MV-4-11 (cell line): Measurements from ENCODE around the gene SLC8A2.

Experiments used
- DNase-seq: peaks from one replicate; lab custom pipeline; 2025; lab: John Stamatoyannopoulos, UW

The SLC8A2 gene

GRCh38 chr19:47471733-47472457, at the start of gene SLC8A2:
SLC8A2 (minus strand) TSS chr19:47471893; CDS start chr19:47466403, 5,490 bp downstream.
- peak; percentile 76 for DNase-seq

GRCh38 chr19:47520839-47521238, 49.1 kb upstream of the SLC8A2 start:
- no peak for DNase-seq

- DNase-seq, result no peak
Observed at GRCh38 chr19:47520343-47520806, 48.7 kb upstream of the SLC8A2 start.

GRCh38 chr19:47518854-47519253, 47.2 kb upstream of the SLC8A2 start:
- DNase-seq, result no peak

- DNase-seq, result peak; percentile 84
Observed at GRCh38 chr19:47518139-47518538, 46.4 kb upstream of the SLC8A2 start.

GRCh38 chr19:47514869-47515588, 43.3 kb upstream of the SLC8A2 start, which contains the start of gene NAPA:
NAPA (minus strand) TSS chr19:47515063; CDS start chr19:47514940, 123 bp downstream.
- DNase-seq, result peak; percentile 100

- DNase-seq, result no peak
Observed at GRCh38 chr19:47514151-47514868, 42.6 kb upstream of the SLC8A2 start.

- DNase-seq, result no peak
Observed at GRCh38 chr19:47512948-47513319, 41.2 kb upstream of the SLC8A2 start.

GRCh38 chr19:47512183-47512947, 40.7 kb upstream of the SLC8A2 start:
- DNase-seq, result peak; percentile 60

GRCh38 chr19:47511681-47512080, 40.0 kb upstream of the SLC8A2 start:
- DNase-seq, result no peak

GRCh38 chr19:47511128-47511517, 39.4 kb upstream of the SLC8A2 start:
- DNase-seq, result no peak

- no peak for DNase-seq
Observed at GRCh38 chr19:47510516-47511127, 38.9 kb upstream of the SLC8A2 start.

- no peak for DNase-seq
Observed at GRCh38 chr19:47509973-47510372, 38.3 kb upstream of the SLC8A2 start.

- DNase-seq, result no peak
Observed at GRCh38 chr19:47509170-47509847, 37.6 kb upstream of the SLC8A2 start.

- no peak for DNase-seq
Observed at GRCh38 chr19:47508721-47509120, 37.0 kb upstream of the SLC8A2 start.

- no peak for DNase-seq
Observed at GRCh38 chr19:47507924-47508553, 36.3 kb upstream of the SLC8A2 start.

GRCh38 chr19:47507012-47507411, 35.3 kb upstream of the SLC8A2 start:
- DNase-seq, result no peak

- DNase-seq, result no peak
Observed at GRCh38 chr19:47506459-47506858, 34.8 kb upstream of the SLC8A2 start.

GRCh38 chr19:47505506-47505905, 33.8 kb upstream of the SLC8A2 start:
- no peak for DNase-seq

- DNase-seq, result peak; percentile 95
Observed at GRCh38 chr19:47503826-47504150, 32.1 kb upstream of the SLC8A2 start.
